ENCODE results near the gene ROGDI. TPM values are rescaled to one million over a fixed set of nuclear protein-coding genes. Genes with fewer than 3 reads are reported as not detected.

Gene ROGDI
- total and polyA plus RNA-seq, 12 donors = 32.4 to 194 (median 81.7) TPM

DNA sequence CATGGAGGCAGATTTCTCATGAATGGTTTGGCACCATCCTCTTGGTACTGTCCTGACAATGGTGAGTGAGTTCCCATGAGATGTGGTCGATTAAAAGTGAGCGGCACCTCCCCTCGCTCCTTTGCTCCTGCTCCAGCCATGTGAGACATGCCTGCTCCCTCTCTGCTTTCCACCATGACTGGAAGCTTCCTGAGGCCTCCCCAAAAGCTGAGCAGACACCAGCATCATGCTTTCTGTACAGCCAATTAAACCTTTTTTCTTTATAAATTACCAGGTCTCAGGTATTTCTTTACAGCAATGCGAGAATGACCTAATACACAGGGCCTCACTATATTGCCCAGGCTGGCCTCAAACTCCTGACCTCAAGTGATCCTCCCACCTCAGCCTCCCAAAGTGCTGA is 47.6 kb downstream of the ROGDI start:
- no peak overlapping the region for H3K4me3 ChIP-seq
- H3K36me3 ChIP-seq (replicated peaks in 1 of 2) = peaks cover 0 to 70% of the 10 kb centered on the region in 2 donors
- intact Hi-C loops (cut with DNase I) = no loop called here
- no peaks in the 10 kb centered on the region for H3K9me3 ChIP-seq (replicated peaks in 1 of 3)
- 91 to 99% (median 97%) methylated on average over 4 of the region's 4 CpGs for WGBS, 4 donors
- H3K27ac ChIP-seq = no peak overlapping the region
- TF ChIP-seq POLR2A (IDR thresholded peaks at IDR 0.05) = no peak
- no peak for DNase-seq
- H3K27me3 ChIP-seq = no peaks in the 10 kb centered on the region
- H3K4me1 ChIP-seq (replicated peaks in 1 of 2) = no peaks in the 10 kb centered on the region

DNA sequence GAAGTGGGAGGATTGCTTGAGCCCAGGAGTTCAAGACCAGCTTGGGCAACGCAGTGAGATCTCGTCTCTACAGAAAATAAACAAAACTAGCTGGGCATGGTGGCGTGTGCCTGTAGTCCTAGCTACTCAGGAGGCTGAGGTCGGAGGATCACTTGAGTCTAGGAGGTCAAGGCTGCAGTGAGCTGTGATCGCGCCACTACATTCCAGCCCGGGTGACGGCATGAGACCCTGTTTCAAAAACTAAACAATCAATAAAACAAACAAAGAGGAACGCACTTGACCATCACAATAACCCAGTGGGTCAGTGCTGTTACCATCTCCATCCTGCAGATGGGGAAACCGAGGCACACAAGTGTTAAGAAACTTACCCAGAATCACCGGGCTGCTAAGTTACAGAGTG is 49.2 kb downstream of the ROGDI start:
- no peak overlapping the region for H3K4me3 ChIP-seq
- no peak for DNase-seq
- peaks cover 0 to 58% of the 10 kb centered on the region in 2 donors for H3K36me3 ChIP-seq (replicated peaks in 1 of 2)
- TF ChIP-seq, protein P1, sequence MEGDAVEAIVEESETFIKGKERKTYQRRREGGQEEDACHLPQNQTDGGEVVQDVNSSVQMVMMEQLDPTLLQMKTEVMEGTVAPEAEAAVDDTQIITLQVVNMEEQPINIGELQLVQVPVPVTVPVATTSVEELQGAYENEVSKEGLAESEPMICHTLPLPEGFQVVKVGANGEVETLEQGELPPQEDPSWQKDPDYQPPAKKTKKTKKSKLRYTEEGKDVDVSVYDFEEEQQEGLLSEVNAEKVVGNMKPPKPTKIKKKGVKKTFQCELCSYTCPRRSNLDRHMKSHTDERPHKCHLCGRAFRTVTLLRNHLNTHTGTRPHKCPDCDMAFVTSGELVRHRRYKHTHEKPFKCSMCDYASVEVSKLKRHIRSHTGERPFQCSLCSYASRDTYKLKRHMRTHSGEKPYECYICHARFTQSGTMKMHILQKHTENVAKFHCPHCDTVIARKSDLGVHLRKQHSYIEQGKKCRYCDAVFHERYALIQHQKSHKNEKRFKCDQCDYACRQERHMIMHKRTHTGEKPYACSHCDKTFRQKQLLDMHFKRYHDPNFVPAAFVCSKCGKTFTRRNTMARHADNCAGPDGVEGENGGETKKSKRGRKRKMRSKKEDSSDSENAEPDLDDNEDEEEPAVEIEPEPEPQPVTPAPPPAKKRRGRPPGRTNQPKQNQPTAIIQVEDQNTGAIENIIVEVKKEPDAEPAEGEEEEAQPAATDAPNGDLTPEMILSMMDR (IDR thresholded peaks at IDR 0.05) = no peak
- TF ChIP-seq POLR2A (IDR thresholded peaks at IDR 0.05) = no peak
- no peak overlapping the region for H3K27ac ChIP-seq
- no peaks in the 10 kb centered on the region for H3K27me3 ChIP-seq
- intact Hi-C loops (cut with DNase I) = no loop called here
- no peaks in the 10 kb centered on the region for H3K9me3 ChIP-seq (replicated peaks in 1 of 3)
- WGBS, 4 donors = 85 to 91% (median 90%) methylated on average over 11 of the region's 11 CpGs
- no peaks in the 10 kb centered on the region for H3K4me1 ChIP-seq (replicated peaks in 1 of 2)

DNA sequence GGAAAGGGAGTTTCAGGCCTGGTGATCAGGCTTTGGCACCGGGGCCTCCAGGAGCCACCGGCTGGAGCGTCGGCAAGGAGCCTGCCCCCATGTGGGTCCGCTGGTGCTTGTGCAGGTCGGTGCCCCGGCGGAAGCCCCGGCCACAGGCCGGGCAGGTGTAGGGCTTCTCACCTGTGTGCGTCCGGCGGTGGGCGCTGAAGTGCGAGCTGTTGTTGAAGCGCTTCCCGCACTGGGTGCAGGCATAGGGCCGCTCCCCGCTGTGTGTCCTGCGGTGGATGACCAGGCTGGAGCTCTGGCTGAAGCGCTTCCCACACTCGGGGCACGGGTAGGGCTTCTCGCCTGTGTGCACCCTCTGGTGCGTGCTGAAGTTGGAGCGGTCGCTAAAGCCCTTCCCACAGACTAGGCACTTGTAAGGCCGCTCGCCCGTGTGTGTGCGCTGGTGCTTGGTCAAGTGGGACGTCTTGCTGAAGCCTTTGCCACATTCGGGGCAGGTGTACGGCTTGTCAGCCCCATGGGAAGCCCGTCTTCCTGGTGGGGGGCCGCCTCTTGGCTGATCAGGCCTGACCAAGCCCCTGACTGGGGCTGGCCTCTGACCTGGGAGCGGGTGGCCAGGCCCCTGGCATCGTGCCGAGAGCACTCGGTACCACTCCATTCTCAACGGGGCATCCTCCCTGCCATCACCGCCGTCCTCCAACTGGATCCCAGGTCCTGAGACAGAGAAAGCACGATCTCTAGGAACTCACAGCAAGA is 49.9 kb downstream of the ROGDI start:
- WGBS, 4 donors = 90 to 96% (median 95%) methylated on average over 15 to 44 of the region's 44 CpGs
- intact Hi-C loops (cut with DNase I) = no loop called here
- no peaks in the 10 kb centered on the region for H3K4me1 ChIP-seq (replicated peaks in 1 of 2)
- H3K36me3 ChIP-seq (replicated peaks in 1 of 2) = peaks cover 0 to 52% of the 10 kb centered on the region in 2 donors
- H3K9me3 ChIP-seq (replicated peaks in 1 of 3) = no peaks in the 10 kb centered on the region
- DNase-seq = no peak
- H3K27ac ChIP-seq = no peak overlapping the region
- no peak for TF ChIP-seq POLR2A (IDR thresholded peaks at IDR 0.05)
- TF ChIP-seq, protein P1 (IDR thresholded peaks at IDR 0.05) = no peak
- no peak overlapping the region for H3K4me3 ChIP-seq
- no peaks in the 10 kb centered on the region for H3K27me3 ChIP-seq

DNA sequence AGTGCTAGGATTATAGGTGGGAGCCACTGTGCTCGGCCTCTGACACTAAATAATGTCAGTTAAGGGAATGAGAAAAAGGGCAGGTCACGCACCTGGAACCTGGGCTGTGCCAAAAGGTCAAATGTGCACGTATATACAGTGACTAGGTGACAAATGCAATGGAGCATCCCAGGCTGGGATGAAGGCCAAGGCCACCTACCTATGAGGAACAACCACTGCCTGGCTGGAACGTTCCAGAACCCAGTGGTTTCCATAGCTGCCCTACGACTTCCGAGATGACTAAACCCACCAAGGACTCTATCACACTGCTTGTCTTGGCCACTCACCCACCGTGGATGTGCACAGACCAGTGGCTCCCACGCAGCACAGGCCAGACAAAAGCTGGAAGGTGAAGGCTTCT is 51.5 kb downstream of the ROGDI start:
- intact Hi-C loops (cut with DNase I) = no loop called here
- Histone ChIP-seq H3K27me3 (no peaks in the 10 kb centered on the region), H3K27ac (peak overlapping the region in 1 of 5 donors; percentile 10), H3K36me3 (replicated peaks in 1 of 2) (peaks cover 0 to 52% of the 10 kb centered on the region in 2 donors), H3K9me3 (replicated peaks in 1 of 3) (no peaks in the 10 kb centered on the region), H3K4me3 (no peak overlapping the region), H3K4me1 (replicated peaks in 1 of 2) (no peaks in the 10 kb centered on the region)
- DNase-seq = peak in 6 of 7 donors; percentile 30 to 69 (median 50)
- TF ChIP-seq POLR2A (IDR thresholded peaks at IDR 0.05) = no peak
- TF ChIP-seq, protein P1 (IDR thresholded peaks at IDR 0.05) = no peak
- WGBS, 4 donors = 53 to 72% (median 59%) methylated on average over 4 to 8 of the region's 8 CpGs

Data from adrenal gland (tissue), 12 donors.